A673 (cell line): ENCODE data around the gene ADCY4. TPM values are rescaled to one million over a fixed set of nuclear protein-coding genes. Genes with fewer than 3 reads are reported as not detected.

Source experiments
- BruUV-seq: library from RNA; stranded (reverse); fragments of 400-500 nt; replicated peaks from 2 replicates; lab custom pipeline; 2021; lab: Mats Ljungman, UMichigan
- CTCF ChIA-PET: fragments of 300-600 bp; sonication (Branson Sonifier 250); formaldehyde crosslinking; loops from one replicate; lab custom pipeline; 2022; ENCODE audit warnings: antibody characterized with exemption; lab: Charles Lee
- POLR2A ChIA-PET: fragments of 300-600 bp; sonication (Branson Sonifier 250); formaldehyde crosslinking; loops from one replicate; lab custom pipeline; 2022; ENCODE audit warnings: antibody characterized with exemption; ENCODE audit not compliant: low non-redundant PET; lab: Charles Lee
- DNase-seq: peaks from one replicate; pipeline ENCODE4 v3.0.0-alpha.2; 2015; ENCODE audit warnings: low spot score
- H3K27ac ChIP-seq: fragments of 200-600 bp; sonication (generic); 2 replicates; pipeline ENCODE4 v1.5.1; 2016; ENCODE audit warnings: mixed run types, low read depth, mild to moderate bottlenecking, mixed read lengths, antibody characterized with exemption, low read length; ENCODE audit not compliant: poor library complexity, severe bottlenecking
- H3K27me3 ChIP-seq: fragments of 200-600 bp; sonication (generic); replicated peaks from 2 replicates; pipeline ENCODE4 v1.6.1; 2017; ENCODE audit warnings: mixed run types, low read depth, mild to moderate bottlenecking, mixed read lengths, antibody characterized with exemption, low read length; ENCODE audit not compliant: insufficient read depth, poor library complexity
- H3K36me3 ChIP-seq: fragments of 200-600 bp; sonication (generic); 2 replicates; pipeline ENCODE4 v1.6.1; 2016; ENCODE audit warnings: mixed run types, mild to moderate bottlenecking, mixed read lengths, antibody characterized with exemption, low read length; ENCODE audit not compliant: insufficient read depth, poor library complexity, severe bottlenecking
- H3K4me1 ChIP-seq: fragments of 200-600 bp; sonication (generic); 2 replicates; pipeline ENCODE4 v1.6.1; 2017; ENCODE audit warnings: mixed run types, mild to moderate bottlenecking, mixed read lengths, antibody characterized with exemption, low read length; ENCODE audit not compliant: insufficient read depth, poor library complexity, severe bottlenecking
- H3K4me3 ChIP-seq: fragments of 200-600 bp; sonication (generic); 2 replicates; pipeline ENCODE4 v1.5.1; 2016; ENCODE audit warnings: low read depth, mixed run types, mild to moderate bottlenecking, mixed read lengths, low read length; ENCODE audit not compliant: poor library complexity, severe bottlenecking
- H3K9me3 ChIP-seq: fragments of 200-600 bp; sonication (generic); 2 replicates; pipeline ENCODE4 v1.6.1; 2016; ENCODE audit warnings: mixed run types, low read depth, mild to moderate bottlenecking, mixed read lengths, antibody characterized with exemption, low read length; ENCODE audit not compliant: poor library complexity, severe bottlenecking
- CTCF ChIP-seq: fragments of 300-800, 200-600 bp; sonication (generic); conservative IDR thresholded peaks from 2 replicates; pipeline ENCODE4 v1.5.1; 2017; ENCODE audit warnings: low read depth, mild to moderate bottlenecking, antibody characterized with exemption, low read length, moderate library complexity, mixed read lengths
- EZH2 ChIP-seq: fragments of 200-600 bp; sonication (generic); IDR thresholded peaks from 2 replicates; pipeline ENCODE4 v1.6.1; 2017; ENCODE audit warnings: borderline replicate concordance, low read depth, mild to moderate bottlenecking, mixed read lengths, antibody characterized with exemption, low read length; ENCODE audit not compliant: poor library complexity, severe bottlenecking
- intact Hi-C: fragments of 100-400 bp; cut with micrococcal nuclease; formaldehyde crosslinking; loops from one replicate; pipeline ENCODE4 v1.10.0; 2022; ENCODE audit not compliant: unreplicated experiment
- total RNA-seq: library from RNA; stranded (reverse); gene quantifications from 2 replicates; pipeline ENCODE4 v1.2.3, GENCODE V29; 2021

Gene ADCY4
- total RNA-seq, 1 experiment from 2014 or later = 0.84 TPM

- no peak for DNase-seq
- CTCF ChIA-PET = interaction anchor here (0.7 kb wide), 1 partner anchor 61 kb away, joined by 4 read pairs; no protein-coding TSS in a partner anchor
- intact Hi-C loops = no loop called here
- TF ChIP-seq CTCF (no peak), EZH2 (no peak)
- H3K9me3 ChIP-seq = no peaks in the 10 kb centered on the region
- peaks cover 10% of the 10 kb centered on the region for H3K4me1 ChIP-seq
- no peak overlapping the region for H3K27ac ChIP-seq
- H3K4me3 ChIP-seq = no peak overlapping the region
- BruUV-seq = TSS peak; percentile 22
- POLR2A ChIA-PET = interaction anchor here (0.6 kb wide), 1 partner anchor 223 kb away, joined by 3 read pairs; the partner anchor contains the start of gene RNF31
- H3K36me3 ChIP-seq = peaks cover 13% of the 10 kb centered on the region
- no peaks in the 10 kb centered on the region for H3K27me3 ChIP-seq
These were observed 35.9 kb upstream of the ADCY4 start for GRCh38 chr14:24370748-24371147.

- CTCF ChIA-PET = no interaction called here
- Histone ChIP-seq H3K4me3 (no peak overlapping the region), H3K9me3 (no peaks in the 10 kb centered on the region), H3K4me1 (peaks cover 12% of the 10 kb centered on the region), H3K27ac (no peak overlapping the region), H3K36me3 (peaks cover 13% of the 10 kb centered on the region), H3K27me3 (no peaks in the 10 kb centered on the region)
- intact Hi-C loops = loop anchor here (5.0 kb wide), 1 partner anchor 42 kb away; no protein-coding TSS in a partner anchor
- TF ChIP-seq EZH2 = no peak
- no peak for TF ChIP-seq CTCF
- POLR2A ChIA-PET = no interaction called here
- BruUV-seq = no TSS peak
- no peak for DNase-seq
These were observed 35.2 kb upstream of the ADCY4 start for GRCh38 chr14:24369907-24370687.

- CTCF ChIA-PET = no interaction called here
- no peaks in the 10 kb centered on the region for H3K9me3 ChIP-seq
- intact Hi-C loops = loop anchor here (5.0 kb wide), 1 partner anchor 43 kb away; no protein-coding TSS in a partner anchor
- no peaks in the 10 kb centered on the region for H3K27me3 ChIP-seq
- peaks cover 13% of the 10 kb centered on the region for H3K36me3 ChIP-seq
- POLR2A ChIA-PET = no interaction called here
- TF ChIP-seq EZH2 (no peak), CTCF (no peak)
- peak overlapping the region; percentile 95 for H3K4me3 ChIP-seq
- H3K4me1 ChIP-seq = peaks cover 12% of the 10 kb centered on the region
- no peak for DNase-seq
- BruUV-seq = no TSS peak
- H3K27ac ChIP-seq = no peak overlapping the region
These were observed 34.6 kb upstream of the ADCY4 start for GRCh38 chr14:24369463-24369862.
